Nephron progenitor cell (in vitro differentiated cells): ENCODE measurements around the gene KLHL29.

Source experiments
- DNase-seq: peaks from one replicate; pipeline ENCODE4 v3.0.0; 2021
- H3K27ac Mint-ChIP-seq: 2 replicates; pipeline ENCODE4 v1.8.0; 2021; ENCODE audit warnings: mild to moderate bottlenecking, moderate library complexity, mixed read lengths
- H3K27me3 Mint-ChIP-seq: 2 replicates; pipeline ENCODE4 v1.8.0; 2021; ENCODE audit warnings: mild to moderate bottlenecking, low read depth, mixed read lengths; ENCODE audit not compliant: poor library complexity
- H3K36me3 Mint-ChIP-seq: 2 replicates; pipeline ENCODE4 v1.8.0; 2021; ENCODE audit warnings: low read depth, mixed read lengths
- H3K4me1 Mint-ChIP-seq: 2 replicates; pipeline ENCODE4 v1.8.0; 2021; ENCODE audit warnings: mixed read lengths
- H3K4me3 Mint-ChIP-seq: 2 replicates; pipeline ENCODE4 v1.8.0; 2021; ENCODE audit warnings: mild to moderate bottlenecking, moderate library complexity, mixed read lengths
- H3K9me3 Mint-ChIP-seq: 2 replicates; pipeline ENCODE4 v1.8.0; 2021; ENCODE audit warnings: mild to moderate bottlenecking, moderate library complexity, mixed read lengths
- CTCF ChIP-seq: fragments of 200-600 bp; sonication (generic); IDR thresholded peaks from 2 replicates; pipeline ENCODE4 v1.5.0; 2021; ENCODE audit warnings: antibody characterized with exemption

The KLHL29 gene

GRCh38 chr2:23565814-23566213 is 180.8 kb downstream of the KLHL29 start:
- H3K27me3 Mint-ChIP-seq: no peaks in the 10 kb centered on the region

GRCh38 chr2:23566241-23567142 is 181.5 kb downstream of the KLHL29 start:
- Mint-ChIP-seq H3K36me3 (no peaks in the 10 kb centered on the region), H3K4me1 (peaks cover 65% of the 10 kb centered on the region), H3K27me3 (no peaks in the 10 kb centered on the region), H3K27ac (no peak overlapping the region), H3K4me3 (no peak overlapping the region), H3K9me3 (no peaks in the 10 kb centered on the region)
- peak; percentile 58 for TF ChIP-seq CTCF
- DNase-seq: peak; percentile 51

More at GRCh38 chr2:23565814-23566213, 180.8 kb downstream of the KLHL29 start:
- DNase-seq: no peak
- TF ChIP-seq CTCF: no peak
- no peak overlapping the region for H3K4me3 Mint-ChIP-seq
- H3K36me3 Mint-ChIP-seq: no peaks in the 10 kb centered on the region
- no peak overlapping the region for H3K27ac Mint-ChIP-seq
- H3K4me1 Mint-ChIP-seq: peaks cover 70% of the 10 kb centered on the region
- H3K9me3 Mint-ChIP-seq: no peaks in the 10 kb centered on the region

- H3K27ac Mint-ChIP-seq: no peak overlapping the region
- peaks cover 66% of the 10 kb centered on the region for H3K4me1 Mint-ChIP-seq
- H3K9me3 Mint-ChIP-seq: no peaks in the 10 kb centered on the region
- no peak for TF ChIP-seq CTCF
- H3K27me3 Mint-ChIP-seq: no peaks in the 10 kb centered on the region
- DNase-seq: no peak
- no peak overlapping the region for H3K4me3 Mint-ChIP-seq
- H3K36me3 Mint-ChIP-seq: no peaks in the 10 kb centered on the region
Measured at GRCh38 chr2:23567161-23567756, 182.3 kb downstream of the KLHL29 start.

- no peak for DNase-seq
- H3K4me3 Mint-ChIP-seq: no peak overlapping the region
- no peak for TF ChIP-seq CTCF
- no peaks in the 10 kb centered on the region for H3K27me3 Mint-ChIP-seq
- H3K36me3 Mint-ChIP-seq: no peaks in the 10 kb centered on the region
- H3K27ac Mint-ChIP-seq: no peak overlapping the region
- H3K9me3 Mint-ChIP-seq: no peaks in the 10 kb centered on the region
- peaks cover 63% of the 10 kb centered on the region for H3K4me1 Mint-ChIP-seq
Measured at GRCh38 chr2:23568211-23568610, 183.2 kb downstream of the KLHL29 start.

GRCh38 chr2:23568626-23569190 is 183.7 kb downstream of the KLHL29 start:
- Mint-ChIP-seq H3K27me3 (peaks cover 4% of the 10 kb centered on the region), H3K4me3 (no peak overlapping the region), H3K27ac (no peak overlapping the region), H3K4me1 (peaks cover 64% of the 10 kb centered on the region), H3K36me3 (no peaks in the 10 kb centered on the region), H3K9me3 (no peaks in the 10 kb centered on the region)
- TF ChIP-seq CTCF: no peak
- no peak for DNase-seq
